Keratinocyte (primary cell): ENCODE measurements around the gene FKBP5. TPM values are rescaled to one million over a fixed set of nuclear protein-coding genes. Genes with fewer than 3 reads are reported as not detected.
A peak's percentile ranks its signal among the peaks of the same experiment; 100 is the strongest.

Experiments
- DNase-seq: peaks from one replicate; pipeline ENCODE4 v3.0.0-alpha.2; 2011; ENCODE audit warnings: low read depth, missing footprints, low spot score
- FAIRE-seq: peaks from 2 replicates; lab custom pipeline; 2011; peaks lifted over from hg19 to GRCh38; lab: Jason Lieb, UNC
- H2AFZ ChIP-seq: 2 replicates; pipeline ENCODE4 v1.6.0; 2012; ENCODE audit warnings: low read length, control low read depth, inconsistent platforms; ENCODE audit not compliant: control insufficient read depth
- H3K27ac ChIP-seq: 2 replicates; pipeline ENCODE4 v1.5.1; 2011; ENCODE audit warnings: low read length; ENCODE audit not compliant: control insufficient read depth, insufficient read depth
- H3K27me3 ChIP-seq: 3 replicates; pipeline ENCODE4 v1.6.0; 2011; ENCODE audit warnings: low read length; ENCODE audit not compliant: control insufficient read depth, insufficient read depth; ENCODE audit errors: extremely low read depth
- H3K36me3 ChIP-seq, 2 experiments: 2 replicates in 1 of 2; 3 replicates in 1 of 2; pipeline ENCODE4 v1.5.1; 2011; ENCODE audit warnings: low read length in 2 of 2, mild to moderate bottlenecking in 1 of 2; ENCODE audit not compliant: control insufficient read depth in 2 of 2, insufficient read depth in 2 of 2; ENCODE audit errors: extremely low read depth in 1 of 2
- H3K4me1 ChIP-seq: 3 replicates; pipeline ENCODE4 v1.5.1; 2011; ENCODE audit warnings: low read length; ENCODE audit not compliant: control insufficient read depth, insufficient read depth; ENCODE audit errors: extremely low read depth
- H3K4me2 ChIP-seq: 3 replicates; pipeline ENCODE4 v1.6.0; 2011; ENCODE audit warnings: low read depth, low read length; ENCODE audit not compliant: control insufficient read depth, insufficient read depth; ENCODE audit errors: extremely low read depth
- H3K4me3 ChIP-seq, 3 experiments: fragments of 200-600 bp in 1 of 3; sonication (generic) in 1 of 3; 2 replicates in 2 of 3; 3 replicates in 1 of 3; pipeline ENCODE4 v1.5.1; 2011 to 2016; ENCODE audit warnings: low read length in 3 of 3, mild to moderate bottlenecking in 3 of 3, control low read depth in 2 of 3, inconsistent platforms in 1 of 3, low read depth in 1 of 3, mixed read lengths in 1 of 3, mixed run types in 1 of 3, moderate library complexity in 1 of 3; ENCODE audit not compliant: control insufficient read depth in 2 of 3, insufficient read depth in 2 of 3; ENCODE audit errors: extremely low read depth in 1 of 3
- H3K79me2 ChIP-seq: 2 replicates; pipeline ENCODE4 v1.6.0; 2012; ENCODE audit warnings: low read length; ENCODE audit not compliant: control insufficient read depth, insufficient read depth
- H3K9ac ChIP-seq: 3 replicates; pipeline ENCODE4 v1.6.0; 2011; ENCODE audit warnings: low read length; ENCODE audit not compliant: control insufficient read depth, insufficient read depth; ENCODE audit errors: extremely low read depth
- H3K9me1 ChIP-seq: 3 replicates; pipeline ENCODE4 v1.6.0; 2011; ENCODE audit warnings: low read length; ENCODE audit not compliant: control insufficient read depth, insufficient read depth; ENCODE audit errors: extremely low read depth
- H3K9me3 ChIP-seq: 2 replicates; pipeline ENCODE4 v1.5.1; 2012; ENCODE audit warnings: low read depth, low read length; ENCODE audit not compliant: control insufficient read depth
- H4K20me1 ChIP-seq: 3 replicates; pipeline ENCODE4 v1.6.0; 2011; ENCODE audit warnings: low read length; ENCODE audit not compliant: control insufficient read depth, insufficient read depth; ENCODE audit errors: extremely low read depth
- CTCF ChIP-seq, 3 experiments: IDR thresholded peaks in 1 of 3; conservative IDR thresholded peaks in 1 of 3; optimal IDR thresholded peaks in 1 of 3; 2 replicates in 2 of 3; 3 replicates in 1 of 3; pipeline versions ENCODE3 to v1.5.1; 2011; ENCODE audit warnings: low read length in 3 of 3, mild to moderate bottlenecking in 3 of 3, moderate library complexity in 2 of 3, control low read depth in 1 of 3, inconsistent platforms in 1 of 3; ENCODE audit not compliant: insufficient read depth in 2 of 3; ENCODE audit errors: extremely low read depth in 1 of 3
- EZH2 ChIP-seq: IDR thresholded peaks from one replicate; pipeline ENCODE4 v1.6.1; 2012; ENCODE audit warnings: inconsistent platforms, mild to moderate bottlenecking, low read length, moderate library complexity
- dilution Hi-C: fragments of 300-500 bp; cut with MboI; formaldehyde crosslinking; loops from one replicate; pipeline ENCODE4 v1.7.0; 2020; ENCODE audit warnings: low sequenced_read_pairs; ENCODE audit not compliant: extremely low pct_ligation_motif_present
- polyA plus RNA-seq, 5 experiments: library from polyadenylated mRNA; depleted of rRNA in 3 of 5; stranded (reverse) in 3 of 5; stranded (forward) in 1 of 5; unstranded in 1 of 5; fragments of >200 nt; gene quantifications; 1 replicate in 1 of 5; 2 replicates in 3 of 5; 3 replicates in 1 of 5; pipeline versions ENCODE4 v1.2.1 to v1.2.3, GENCODE V29; 2011 to 2012; ENCODE audit warnings: missing spikeins in 2 of 5, low read depth in 1 of 5, low replicate concordance in 1 of 5

The FKBP5 gene
- polyA plus RNA-seq, 1 donor (not counting 4 experiments of a cell fraction or from before 2014, with no cell fraction given): 88.3 TPM

- Histone ChIP-seq H3K9me3 (no peaks in the 10 kb centered on the region), H3K4me2 (peak overlapping the region; percentile 80), H3K27ac (peak overlapping the region; percentile 82), H3K4me3 (peak overlapping the region; percentile 61 to 89 (median 87)), H3K79me2 (peaks cover 67% of the 10 kb centered on the region), H2AFZ (no peak overlapping the region), H3K36me3 (no peaks in the 10 kb centered on the region), H4K20me1 (no peaks in the 10 kb centered on the region), H3K9ac (peak overlapping the region; percentile 73), H3K4me1 (peaks cover 7% of the 10 kb centered on the region), H3K9me1 (no peaks in the 10 kb centered on the region), H3K27me3 (no peaks in the 10 kb centered on the region)
- FAIRE-seq (no peak), DNase-seq (no peak)
- dilution Hi-C loops: no loop called here
- TF ChIP-seq CTCF (optimal IDR thresholded peaks at IDR 0.05 in 1 of 3, IDR thresholded peaks at IDR 0.05 in 1 of 3, conservative IDR thresholded peaks at IDR 0.05 in 1 of 3; ENCODE audit: extremely low read depth in 1 of 3, insufficient read depth in 2 of 3, low read length in 3 of 3): no peak
- no peak for TF ChIP-seq EZH2
Observed at GRCh38 chr6:35686436-35686835, 2.3 kb downstream of the FKBP5 start.

GRCh38 chr6:35683267-35683666, 5.4 kb downstream of the FKBP5 start:
- H3K79me2 ChIP-seq: peaks cover 93% of the 10 kb centered on the region

GRCh38 chr6:35681298-35681697, 7.4 kb downstream of the FKBP5 start:
- no peak overlapping the region for H3K4me2 ChIP-seq
- H3K9ac ChIP-seq: no peak overlapping the region
- H3K27me3 ChIP-seq: no peaks in the 10 kb centered on the region
- H4K20me1 ChIP-seq: no peaks in the 10 kb centered on the region
- peaks cover 0 to 9% of the 10 kb centered on the region in 2 experiments for H3K36me3 ChIP-seq
- no peak overlapping the region for H2AFZ ChIP-seq
- peaks cover 92% of the 10 kb centered on the region for H3K79me2 ChIP-seq
- H3K4me1 ChIP-seq: peaks cover 33% of the 10 kb centered on the region
- FAIRE-seq: peak; percentile 79
- peaks cover 3% of the 10 kb centered on the region for H3K9me1 ChIP-seq
- TF ChIP-seq CTCF (optimal IDR thresholded peaks at IDR 0.05 in 1 of 3, IDR thresholded peaks at IDR 0.05 in 1 of 3, conservative IDR thresholded peaks at IDR 0.05 in 1 of 3; ENCODE audit: extremely low read depth in 1 of 3, insufficient read depth in 2 of 3, low read length in 3 of 3): no peak
- TF ChIP-seq EZH2: no peak
- DNase-seq: no peak
- dilution Hi-C loops: no loop called here
- H3K27ac ChIP-seq: peak overlapping the region; percentile 39
- no peak overlapping the region for H3K4me3 ChIP-seq
- H3K9me3 ChIP-seq: no peaks in the 10 kb centered on the region

More at GRCh38 chr6:35683267-35683666, 5.4 kb downstream of the FKBP5 start:
- Histone ChIP-seq H3K36me3 (peaks cover 0 to 9% of the 10 kb centered on the region in 2 experiments), H3K4me3 (no peak overlapping the region), H3K9me1 (no peaks in the 10 kb centered on the region), H3K27ac (no peak overlapping the region), H3K4me2 (no peak overlapping the region), H3K9ac (no peak overlapping the region), H2AFZ (no peak overlapping the region), H3K4me1 (peaks cover 22% of the 10 kb centered on the region), H3K9me3 (no peaks in the 10 kb centered on the region), H3K27me3 (no peaks in the 10 kb centered on the region), H4K20me1 (no peaks in the 10 kb centered on the region)
- TF ChIP-seq EZH2: no peak
- no peak for DNase-seq
- no peak for FAIRE-seq
- dilution Hi-C loops: no loop called here
